ENCODE data around the gene GALNT3. TPM values are rescaled to one million over a fixed set of nuclear protein-coding genes. Genes with fewer than 3 reads are reported as not detected.

GALNT3 gene
- total and polyA plus RNA-seq, 2 donors, result 3.2 to 14.0 TPM

Other genes starting within 250 kb of the GALNT3 start
- 81.2 TPM for gene TTC21B, start 159.5 kb upstream of the GALNT3 start, total RNA-seq
- 7.4 TPM for gene TTC21B, start 159.5 kb upstream of the GALNT3 start, polyA plus RNA-seq

Measured in urinary bladder (tissue), 2 donors.